TTC549 (cell line): ENCODE measurements around the gene KCNQ1.

ENCODE experiments used
- FAIRE-seq: peaks from 2 replicates; lab custom pipeline; 2012; peaks lifted over from hg19 to GRCh38; lab: Jason Lieb, UNC

KCNQ1 gene

GRCh38 chr11:2700415-2701211 lies 255.8 kb downstream of the KCNQ1 start:
- no peak for FAIRE-seq

DNA sequence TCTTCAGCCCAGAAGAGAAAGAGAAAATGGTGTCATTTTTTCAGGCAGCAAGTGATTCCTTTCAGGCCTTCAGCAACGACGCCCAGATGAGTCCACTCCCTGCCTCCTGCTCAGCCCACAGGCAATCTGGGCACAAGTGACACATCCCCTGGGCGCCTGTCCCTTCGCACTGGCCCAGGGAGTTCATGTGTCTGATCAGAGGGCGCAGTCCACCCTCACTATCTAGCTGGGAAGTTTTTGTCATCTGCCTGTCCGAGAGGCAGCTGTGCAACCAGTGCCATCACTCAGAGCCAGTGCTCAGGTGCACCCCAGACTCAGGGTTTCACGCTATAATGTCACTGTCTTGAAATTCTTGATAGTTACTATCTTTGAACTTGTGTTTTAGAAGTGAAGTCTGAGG lies 256.4 kb downstream of the KCNQ1 start:
- no peak for FAIRE-seq

DNA sequence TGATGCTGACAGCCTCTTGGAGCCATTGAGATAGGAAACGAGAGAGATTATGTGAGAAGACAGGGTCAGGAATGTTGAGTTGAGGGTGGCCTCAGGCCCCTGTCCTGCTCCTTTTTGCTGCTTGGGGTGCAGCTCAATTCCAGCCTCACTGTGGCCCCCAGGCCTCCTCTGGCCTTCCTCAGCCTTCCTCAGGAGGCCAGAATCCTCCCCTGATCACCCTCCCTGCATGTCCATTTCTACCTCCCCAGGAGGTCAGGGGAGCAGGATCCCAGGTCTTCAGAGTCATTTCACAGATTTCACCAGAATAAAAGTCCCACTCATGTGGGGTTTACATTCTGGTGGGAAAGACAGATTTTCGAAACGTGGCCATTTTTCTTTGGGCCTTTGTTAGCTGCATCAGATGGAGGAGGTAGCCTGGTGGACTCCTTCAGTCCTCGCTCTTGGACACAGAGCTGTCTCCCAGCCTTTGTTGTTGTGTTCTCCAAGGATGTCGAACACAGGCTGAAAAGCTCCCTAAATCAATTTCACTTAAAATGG lies 257.2 kb downstream of the KCNQ1 start:
- FAIRE-seq: no peak

GRCh38 chr11:2702771-2703362 lies 258.1 kb downstream of the KCNQ1 start:
- FAIRE-seq: no peak

- no peak for FAIRE-seq
These were observed 258.7 kb downstream of the KCNQ1 start for GRCh38 chr11:2703363-2704141.

DNA sequence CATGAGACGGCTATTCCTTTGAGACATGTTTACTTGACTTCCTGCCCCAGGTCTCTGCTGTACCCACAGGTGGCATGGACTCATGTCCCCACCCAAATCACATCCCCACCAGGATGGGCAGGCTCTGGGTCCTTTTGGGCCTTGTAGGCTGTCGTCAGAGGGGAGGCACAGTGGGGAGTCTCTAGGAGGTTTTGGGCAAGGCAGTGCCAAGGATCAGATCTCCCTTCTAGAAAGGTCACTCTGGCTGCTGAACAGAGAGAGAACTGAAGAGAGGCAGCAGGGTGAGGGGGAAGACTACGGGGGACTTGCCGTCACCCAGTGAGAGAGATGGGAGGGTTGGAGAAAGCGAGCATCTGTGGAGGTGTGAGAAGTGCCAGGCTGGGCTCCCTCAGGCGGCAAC lies 259.5 kb downstream of the KCNQ1 start:
- no peak for FAIRE-seq

GRCh38 chr11:2704896-2705606 lies 260.2 kb downstream of the KCNQ1 start:
- FAIRE-seq: no peak

- FAIRE-seq: no peak
These were observed 261.5 kb downstream of the KCNQ1 start for GRCh38 chr11:2706321-2706720.

GRCh38 chr11:2707736-2708135 lies 262.9 kb downstream of the KCNQ1 start:
- FAIRE-seq: no peak

DNA sequence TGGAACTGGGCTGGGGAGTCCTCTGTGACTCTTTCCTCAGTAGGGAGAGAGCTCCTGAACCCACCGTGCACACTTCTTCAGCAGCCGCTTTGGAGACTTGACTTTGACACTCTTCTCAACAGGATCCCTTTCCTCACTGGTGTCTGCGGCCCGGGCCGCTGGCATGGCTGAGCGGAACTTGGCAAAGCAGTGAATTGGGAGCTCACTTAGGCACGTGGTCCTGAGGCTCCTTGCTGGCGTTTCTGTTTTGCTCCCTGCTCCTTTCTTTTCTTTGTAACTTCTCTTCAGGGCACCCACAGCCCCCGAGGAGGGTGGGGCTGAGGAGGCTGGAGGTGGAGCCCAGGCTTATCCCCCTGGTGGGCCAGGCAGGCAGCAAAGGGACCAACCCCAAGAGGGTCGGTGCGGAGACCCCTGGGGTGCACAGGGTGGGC lies 263.4 kb downstream of the KCNQ1 start:
- no peak for FAIRE-seq

DNA sequence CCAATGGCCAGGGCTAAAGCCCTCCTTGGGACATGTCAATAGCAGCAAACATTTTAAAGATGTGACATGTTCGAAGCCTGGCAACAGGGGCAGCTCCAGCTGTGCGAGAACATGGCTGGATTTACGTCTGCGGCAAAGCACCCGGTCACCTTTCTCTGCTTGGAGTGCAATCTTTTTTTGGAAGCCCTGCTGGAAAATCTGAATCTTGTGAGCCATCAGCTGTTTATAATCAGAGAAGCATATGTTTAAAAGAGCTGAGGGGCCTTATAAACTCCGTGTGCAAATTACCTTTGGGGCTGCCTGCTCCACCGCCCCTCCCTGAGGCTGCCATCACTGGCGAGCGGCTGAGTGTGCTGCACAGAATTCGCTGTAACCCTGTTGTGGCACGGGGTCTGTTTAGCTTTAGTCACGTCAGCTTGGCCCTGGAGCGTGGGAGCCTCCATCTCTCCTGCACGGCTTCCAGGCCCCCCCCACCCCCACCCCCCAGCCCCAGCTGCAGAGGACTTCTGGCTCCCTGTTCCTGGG lies 264.0 kb downstream of the KCNQ1 start:
- FAIRE-seq: no peak

GRCh38 chr11:2709429-2709828 lies 264.6 kb downstream of the KCNQ1 start:
- FAIRE-seq: no peak

- no peak for FAIRE-seq
These were observed 266.4 kb downstream of the KCNQ1 start for GRCh38 chr11:2711161-2711560.

GRCh38 chr11:2713094-2713493 lies 268.3 kb downstream of the KCNQ1 start:
- FAIRE-seq: no peak

DNA sequence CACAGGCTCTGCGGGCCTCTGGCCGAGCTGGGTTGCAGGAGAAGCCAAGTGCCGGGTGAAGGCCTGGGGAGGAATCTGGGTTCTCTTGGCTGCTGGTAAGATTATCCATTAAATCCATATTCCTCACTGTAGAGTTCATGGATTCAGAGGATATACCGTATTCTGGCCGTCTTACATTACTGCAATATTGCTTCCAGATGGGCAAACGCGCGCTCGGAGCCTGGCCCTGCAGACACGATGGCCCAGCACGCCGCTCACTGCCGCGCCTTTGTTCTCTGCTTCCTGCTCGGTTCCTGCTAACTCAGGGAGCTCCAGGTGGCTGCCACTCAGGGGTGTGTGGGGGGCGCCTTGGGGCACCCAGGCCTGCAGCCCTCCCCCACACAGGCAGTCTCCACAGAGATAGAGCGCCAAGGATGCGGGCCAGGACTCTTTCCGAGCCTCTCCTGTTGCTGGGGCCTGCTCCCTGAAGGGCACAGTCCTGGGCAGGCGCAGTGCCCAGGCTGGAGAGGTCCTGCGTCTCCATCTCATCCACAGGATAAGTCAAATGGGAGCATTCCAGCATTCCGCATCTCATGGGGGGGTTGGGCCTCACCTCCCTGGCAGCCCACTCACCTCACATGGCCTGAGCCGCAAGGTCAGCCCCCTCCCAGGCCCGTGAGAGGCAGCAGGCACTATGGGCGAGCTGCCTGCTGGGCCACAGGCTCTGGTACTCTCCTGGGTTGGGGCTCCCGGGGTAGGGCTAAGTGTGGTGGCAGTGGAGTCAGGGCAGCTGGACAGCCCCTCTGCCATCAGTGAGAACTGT lies 269.1 kb downstream of the KCNQ1 start:
- FAIRE-seq: no peak

DNA sequence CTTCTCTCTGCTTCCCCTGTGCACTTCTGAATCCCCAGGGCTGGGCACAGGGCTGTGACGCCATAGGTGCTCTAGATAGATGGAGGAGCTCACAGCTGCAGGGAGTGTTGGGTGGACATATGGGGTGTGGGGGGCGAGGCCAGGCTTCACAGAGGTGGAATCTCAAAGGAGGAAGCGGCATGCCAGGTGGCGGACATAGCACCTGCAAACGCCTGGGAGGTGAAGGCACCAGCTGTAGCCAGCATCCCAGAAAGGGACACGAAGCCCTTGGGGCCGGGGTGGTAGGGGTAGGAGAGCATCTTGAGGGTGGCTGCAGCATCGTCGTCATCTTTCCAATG lies 269.6 kb downstream of the KCNQ1 start:
- FAIRE-seq: no peak

- no peak for FAIRE-seq
These were observed 270.1 kb downstream of the KCNQ1 start for GRCh38 chr11:2714871-2715270.

DNA sequence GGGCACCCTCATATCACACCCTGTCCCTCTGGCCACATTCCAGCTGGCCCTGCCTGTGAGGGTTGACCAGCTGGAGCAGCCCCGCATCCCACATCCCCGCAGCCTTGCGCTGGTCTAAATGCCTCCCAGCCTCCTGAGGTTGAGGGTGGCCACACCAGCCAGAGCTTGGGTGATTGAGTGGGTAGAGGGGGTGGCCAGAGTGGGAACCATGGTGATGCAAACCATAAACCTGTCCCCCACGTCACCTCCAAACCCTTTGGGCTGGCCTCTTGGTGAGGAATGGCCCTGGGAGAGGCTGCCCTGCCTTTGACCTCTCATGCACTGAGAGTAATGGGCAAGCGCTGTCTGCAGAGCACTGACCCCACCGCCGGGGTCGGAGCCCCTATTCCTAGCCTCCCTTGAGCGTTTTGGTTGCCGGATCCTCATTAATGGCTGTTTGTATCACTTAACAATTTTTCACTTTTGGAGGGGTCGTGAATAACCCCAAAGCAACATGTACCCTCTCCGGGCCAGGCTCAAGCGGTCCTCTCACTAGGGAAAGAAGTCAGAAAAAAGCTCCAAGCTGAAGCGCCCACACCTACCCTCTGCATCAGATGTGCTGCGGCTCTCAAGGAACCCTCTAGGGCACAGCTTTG lies 271.0 kb downstream of the KCNQ1 start:
- no peak for FAIRE-seq

- FAIRE-seq: no peak
These were observed 271.7 kb downstream of the KCNQ1 start for GRCh38 chr11:2716376-2717095.
